SIG-M5 treated with dmso at 0.1 percent for 504 hours (cell line): ENCODE results near the gene ADAM12.

Experiments
- DNase-seq: peaks from one replicate; lab custom pipeline; 2025; ENCODE audit not compliant: unreplicated experiment; lab: John Stamatoyannopoulos, UW

Gene ADAM12

GRCh38 chr10:126090911-126091728 lies 297.2 kb downstream of the ADAM12 start:
- DNase-seq = no peak

DNA sequence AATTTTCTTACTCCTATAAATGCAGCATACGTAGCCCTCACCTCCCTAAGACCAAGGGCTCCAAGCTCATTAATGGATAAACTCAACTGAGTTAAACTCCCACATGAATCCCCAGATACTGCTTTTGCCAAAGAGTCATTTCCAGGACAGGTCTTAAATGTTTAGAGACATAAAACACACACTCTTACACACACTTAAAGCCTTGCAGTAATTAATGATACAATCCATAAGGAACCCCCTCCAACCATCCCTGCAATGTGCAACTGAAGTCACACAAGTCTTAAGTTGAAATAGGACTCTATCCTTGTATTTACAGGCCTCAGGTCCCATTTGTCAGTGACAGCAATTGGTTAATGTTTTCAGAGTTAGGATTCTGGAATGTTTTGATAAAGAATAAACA lies 297.8 kb downstream of the ADAM12 start:
- DNase-seq = no peak

GRCh38 chr10:126087796-126088505 lies 300.3 kb downstream of the ADAM12 start:
- DNase-seq = no peak

- DNase-seq = no peak
These were observed 301.1 kb downstream of the ADAM12 start for GRCh38 chr10:126087153-126087680.

GRCh38 chr10:126085806-126086205 lies 302.5 kb downstream of the ADAM12 start:
- no peak for DNase-seq

GRCh38 chr10:126084369-126084768 lies 303.9 kb downstream of the ADAM12 start:
- DNase-seq = no peak

- no peak for DNase-seq
These were observed 305.3 kb downstream of the ADAM12 start for GRCh38 chr10:126083009-126083408.

DNA sequence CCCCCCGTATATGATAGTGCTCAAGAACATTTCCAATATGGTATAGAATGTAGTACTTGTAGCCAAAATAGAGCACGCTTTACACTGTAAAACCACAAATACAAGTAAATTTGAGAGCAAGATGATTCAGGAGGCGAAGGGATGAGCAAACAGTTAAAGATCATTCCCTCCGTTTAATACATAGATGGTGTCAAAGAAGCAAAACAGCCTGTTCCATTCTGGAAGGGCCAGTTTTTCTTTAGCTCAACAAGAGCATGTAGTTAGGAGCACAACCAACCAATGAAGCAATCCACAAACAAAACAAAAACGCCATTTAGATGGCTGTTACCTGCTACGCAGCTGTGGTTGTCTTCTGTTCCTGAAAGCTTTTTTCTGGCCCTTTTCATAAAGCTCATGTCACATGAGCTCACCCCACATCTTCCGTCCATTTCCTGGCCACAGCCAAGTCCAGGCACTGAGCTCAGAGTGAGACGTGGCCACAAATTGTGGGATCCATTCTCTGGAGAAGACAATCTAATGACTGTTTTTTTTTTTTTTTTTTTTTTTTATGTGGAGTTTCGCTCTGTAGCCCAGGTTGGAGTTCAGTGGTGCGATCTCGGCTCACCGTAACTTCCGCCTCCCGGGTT lies 306.3 kb downstream of the ADAM12 start:
- DNase-seq = no peak

DNA sequence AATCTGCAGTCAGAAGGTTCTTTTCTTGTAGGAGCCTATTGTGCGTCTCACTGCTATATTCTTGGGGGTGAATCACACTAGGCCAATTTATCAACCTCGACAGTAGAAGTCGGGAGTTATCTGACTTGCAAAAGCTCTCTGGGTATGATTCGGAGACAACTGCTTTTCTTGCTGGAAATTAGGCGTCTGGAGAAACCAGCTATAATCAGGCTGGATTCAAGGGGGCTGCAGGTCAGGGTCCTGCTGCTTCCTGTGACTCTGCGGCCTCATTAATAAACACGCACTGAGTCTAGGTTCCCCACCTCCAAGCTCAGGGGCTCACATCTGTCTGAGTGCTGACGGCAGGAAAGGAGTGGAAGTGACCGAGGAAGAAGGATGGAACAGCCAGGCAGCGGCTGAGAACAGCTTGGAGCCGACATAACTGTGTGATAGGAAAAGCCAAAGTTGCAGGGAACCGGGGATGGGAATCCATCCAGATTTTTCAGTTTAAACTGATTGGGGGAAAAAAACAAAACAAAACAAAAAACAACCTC lies 307.3 kb downstream of the ADAM12 start:
- no peak for DNase-seq

DNA sequence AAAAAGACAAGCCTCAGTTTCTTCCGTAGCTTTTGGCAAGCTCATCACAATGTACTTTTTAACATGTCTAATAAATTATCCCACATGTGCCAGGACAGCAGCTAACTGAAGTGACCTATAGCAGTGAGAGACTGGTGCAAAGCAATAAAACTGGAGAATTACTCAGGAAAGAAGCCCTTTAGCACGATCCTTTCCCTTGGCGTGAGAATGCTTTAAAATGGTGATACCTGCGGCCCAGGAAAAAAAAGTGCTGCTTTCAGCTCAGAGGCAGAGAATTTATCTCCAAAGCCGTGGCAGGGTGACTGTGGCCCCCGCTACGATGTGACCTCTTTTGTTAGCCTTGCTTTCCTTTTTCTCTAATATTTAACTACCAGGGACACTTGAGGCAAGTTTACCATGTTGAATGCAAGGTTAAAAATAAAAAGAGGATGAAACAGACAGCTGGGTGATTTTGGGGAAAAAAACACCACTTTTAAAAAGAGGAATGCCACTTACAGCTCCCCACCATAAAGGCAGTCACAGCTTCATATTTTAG lies 307.9 kb downstream of the ADAM12 start:
- DNase-seq = no peak

- no peak for DNase-seq
These were observed 313.3 kb downstream of the ADAM12 start for GRCh38 chr10:126075009-126075408.

GRCh38 chr10:126074291-126074690 lies 314.0 kb downstream of the ADAM12 start:
- no peak for DNase-seq

- DNase-seq = no peak
These were observed 314.7 kb downstream of the ADAM12 start for GRCh38 chr10:126073606-126074005.

DNA sequence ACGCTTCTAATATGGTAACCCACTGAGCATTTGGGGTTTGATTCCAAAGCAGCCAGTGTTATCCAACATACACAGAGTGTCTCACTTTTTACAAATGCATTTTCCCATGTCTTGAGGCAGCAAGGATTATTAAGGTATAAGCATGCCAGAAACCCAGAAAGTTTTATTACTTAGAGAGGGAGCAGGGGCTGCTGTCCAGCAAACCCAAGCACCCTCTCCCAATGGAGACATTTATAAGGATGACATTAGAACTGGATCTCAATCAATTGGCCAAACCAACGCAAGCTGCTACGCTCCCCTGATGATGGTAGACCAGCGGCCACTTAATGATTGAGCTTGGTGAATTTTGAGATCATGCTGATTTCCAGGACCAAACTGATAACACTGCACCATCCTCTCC lies 315.7 kb downstream of the ADAM12 start:
- no peak for DNase-seq

DNA sequence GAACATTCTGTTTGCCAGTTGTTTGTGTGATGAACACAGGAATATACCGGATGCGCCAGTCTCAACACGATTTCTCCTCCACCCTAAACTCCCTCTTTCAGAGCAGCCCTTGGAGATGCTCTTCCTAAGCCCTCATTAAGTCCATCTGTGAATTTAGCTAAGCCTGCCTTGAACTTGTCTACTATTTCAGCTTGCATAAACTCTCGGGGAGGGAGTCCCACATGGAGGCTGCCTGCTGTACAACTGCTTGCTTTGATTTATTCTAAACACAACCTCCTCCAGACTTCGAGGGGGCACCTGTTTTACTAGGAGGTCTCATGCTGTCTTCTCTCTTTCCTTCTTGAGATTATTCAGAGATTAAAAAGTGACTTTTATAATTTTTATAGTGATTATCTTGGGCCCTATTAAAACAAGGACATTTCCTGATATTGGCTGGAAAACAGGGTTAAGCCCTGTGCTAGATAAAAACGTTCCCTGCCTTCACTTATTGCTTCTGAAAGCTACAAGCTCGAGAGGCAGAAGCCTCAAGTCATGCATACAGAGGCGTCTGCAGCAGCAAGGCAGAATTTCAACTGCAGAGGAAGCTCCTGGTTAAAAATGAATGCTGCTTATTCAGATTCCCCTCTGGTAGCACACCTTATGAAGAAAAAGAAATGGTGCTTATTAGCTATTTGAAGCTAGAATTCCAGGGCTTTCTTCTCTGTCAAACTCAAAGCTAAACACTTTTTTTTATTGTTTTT lies 317.6 kb downstream of the ADAM12 start:
- DNase-seq = no peak

DNA sequence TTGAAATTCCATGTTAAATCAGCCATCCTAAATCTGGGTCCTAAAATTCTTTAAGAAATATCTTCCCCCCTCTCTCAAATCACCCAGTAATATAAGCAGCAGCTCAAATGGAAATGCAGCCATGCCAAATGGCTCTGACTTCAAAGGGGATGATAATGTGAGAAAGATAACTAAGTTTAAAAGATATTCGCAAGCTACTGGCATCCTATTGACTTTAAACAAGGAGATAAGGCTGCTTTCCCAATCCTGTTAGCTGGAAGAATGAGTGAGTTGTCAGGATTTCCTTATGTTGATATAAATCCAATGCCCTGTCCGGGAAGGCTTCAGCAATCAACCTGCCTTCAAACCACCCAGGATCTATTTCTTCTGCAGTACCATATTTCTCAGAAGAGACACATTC lies 320.0 kb downstream of the ADAM12 start:
- no peak for DNase-seq

DNA sequence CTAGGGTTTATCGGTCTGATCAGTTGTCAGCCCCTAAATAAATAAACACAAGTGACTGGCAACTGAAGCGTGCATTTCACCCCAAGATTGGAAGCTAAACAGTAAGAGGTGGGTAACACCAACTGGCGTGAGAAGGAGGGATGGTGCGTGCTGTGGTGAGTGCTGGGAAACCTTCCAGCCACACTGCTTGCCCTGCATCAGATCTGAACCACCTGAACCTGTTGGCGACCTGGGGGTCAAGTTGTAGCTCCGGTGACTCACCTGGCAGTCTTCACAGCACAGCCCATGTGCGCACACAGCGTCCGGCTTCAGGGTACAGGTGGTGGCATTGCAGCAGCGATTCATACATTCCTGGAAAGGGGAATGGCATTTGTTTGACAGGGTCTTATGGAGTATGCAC lies 321.8 kb downstream of the ADAM12 start:
- no peak for DNase-seq

DNA sequence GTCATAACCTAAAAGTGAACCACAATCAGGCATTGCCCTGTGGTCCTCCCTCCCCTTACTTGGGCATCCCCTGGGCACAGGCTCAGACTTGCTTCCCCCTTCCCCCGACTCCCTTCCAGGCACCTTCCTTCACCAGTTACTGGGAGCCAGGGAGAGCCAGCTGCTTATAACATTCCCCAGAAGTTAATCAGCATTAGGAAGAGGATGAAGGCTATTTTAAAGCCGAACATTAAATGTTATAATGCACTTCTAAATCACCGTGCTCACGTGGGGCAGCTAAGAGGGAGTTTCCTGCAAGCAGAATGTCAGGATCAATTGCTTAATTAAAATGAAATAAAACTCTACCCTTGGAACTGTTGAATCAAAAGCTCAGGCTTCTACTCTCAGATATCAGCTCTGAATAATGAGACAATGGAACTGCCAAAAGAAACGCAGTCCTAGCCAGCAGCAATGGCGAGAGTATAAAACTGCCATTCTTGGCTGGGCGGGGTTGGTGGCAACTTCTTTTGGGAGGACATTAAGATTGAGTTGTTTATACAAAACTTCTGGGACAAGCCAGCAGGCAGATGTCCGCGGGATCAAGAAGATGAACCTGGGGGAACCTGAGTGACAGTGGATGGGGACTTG lies 322.4 kb downstream of the ADAM12 start:
- no peak for DNase-seq

GRCh38 chr10:126064512-126064911 lies 323.8 kb downstream of the ADAM12 start:
- DNase-seq = no peak

DNA sequence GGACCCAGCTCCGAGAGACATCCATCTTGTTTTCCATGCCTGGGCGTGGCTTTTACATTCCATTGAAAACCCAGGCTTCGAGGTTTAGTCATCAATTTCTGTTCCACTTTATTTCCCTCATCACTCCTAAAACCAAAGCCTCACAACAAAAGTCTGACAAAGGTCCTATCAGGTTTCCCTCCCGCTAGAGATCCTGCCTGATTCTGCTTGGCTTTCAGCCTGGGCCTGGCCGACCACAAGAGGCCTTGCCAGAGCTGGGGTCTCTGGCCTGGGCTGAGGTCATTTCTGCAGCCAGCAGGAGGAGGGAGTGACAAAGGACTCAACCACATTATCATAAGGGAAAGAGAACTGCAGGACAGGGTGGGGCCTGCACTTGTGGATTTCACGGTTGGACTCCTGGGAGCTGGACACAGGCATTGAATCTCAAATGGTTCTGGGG lies 324.9 kb downstream of the ADAM12 start:
- no peak for DNase-seq
